Measurements from ENCODE around the gene SPATS2.
"Not testable (repeated sequence)": the region's sequence is repeated elsewhere in the genome, so short reads cannot be mapped to it uniquely, and the experiment has no call there.

SPATS2 gene

DNA sequence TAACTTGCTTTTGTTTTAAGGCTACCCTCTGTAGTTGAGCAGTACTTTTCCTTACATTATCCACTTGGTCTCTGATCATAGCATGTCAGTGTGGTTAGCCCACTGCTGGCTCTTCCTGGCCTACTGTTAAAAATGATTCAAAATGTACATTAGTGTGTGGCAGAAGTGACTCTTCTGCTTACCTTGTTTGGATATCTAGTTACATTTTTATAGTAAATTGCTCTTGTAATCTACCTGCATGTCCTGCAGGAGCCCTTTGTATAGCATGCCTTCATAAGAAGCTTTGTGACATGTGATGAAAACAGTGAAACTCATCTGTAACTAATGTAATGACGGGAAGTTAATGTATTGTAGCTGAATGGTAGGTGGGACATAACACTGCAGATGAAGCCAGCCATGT is 8.1 kb downstream of the SPATS2 start:
- no peaks in the 10 kb centered on the region for H3K36me3 ChIP-seq (ENCODE audit: control insufficient read depth in 2 of 2, insufficient read depth in 2 of 2, low read length in 2 of 2)
- H3K9ac ChIP-seq (ENCODE audit: low read length in 2 of 2): no peak overlapping the region
- H3K27me3 ChIP-seq (ENCODE audit: control insufficient read depth in 1 of 2, insufficient read depth in 2 of 2, low read length in 2 of 2): no peaks in the 10 kb centered on the region
- no peaks in the 10 kb centered on the region for H3K9me3 ChIP-seq (ENCODE audit: control insufficient read depth in 2 of 2, low read length in 2 of 2)
- H3K4me3 ChIP-seq (ENCODE audit: low read length in 2 of 2): no peak overlapping the region
- no peak overlapping the region for H3K27ac ChIP-seq (ENCODE audit: low read length)
- no peaks in the 10 kb centered on the region for H3K4me1 ChIP-seq (ENCODE audit: control insufficient read depth, insufficient read depth, low read length)

DNA sequence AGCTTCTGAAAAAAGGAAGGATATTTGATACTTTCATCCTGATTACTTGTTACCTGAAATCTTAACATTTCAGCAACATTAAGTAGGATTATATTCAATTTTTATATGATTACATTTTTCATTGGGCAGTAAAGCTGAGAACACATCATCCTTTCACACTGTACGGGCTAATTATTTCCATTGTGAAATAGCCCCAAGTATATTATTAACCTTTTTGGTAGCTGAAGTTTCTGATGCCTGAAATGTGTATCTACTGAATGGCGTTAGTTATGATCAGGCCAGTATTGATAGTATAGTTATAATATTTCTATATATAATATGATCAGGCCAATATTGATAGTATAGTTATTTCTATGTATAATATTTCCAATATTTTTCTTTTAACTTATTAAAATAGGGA is 10.1 kb downstream of the SPATS2 start:
- H3K9me3 ChIP-seq (ENCODE audit: control insufficient read depth in 2 of 2, low read length in 2 of 2): no peaks in the 10 kb centered on the region
- H3K27ac ChIP-seq (ENCODE audit: low read length): no peak overlapping the region

DNA sequence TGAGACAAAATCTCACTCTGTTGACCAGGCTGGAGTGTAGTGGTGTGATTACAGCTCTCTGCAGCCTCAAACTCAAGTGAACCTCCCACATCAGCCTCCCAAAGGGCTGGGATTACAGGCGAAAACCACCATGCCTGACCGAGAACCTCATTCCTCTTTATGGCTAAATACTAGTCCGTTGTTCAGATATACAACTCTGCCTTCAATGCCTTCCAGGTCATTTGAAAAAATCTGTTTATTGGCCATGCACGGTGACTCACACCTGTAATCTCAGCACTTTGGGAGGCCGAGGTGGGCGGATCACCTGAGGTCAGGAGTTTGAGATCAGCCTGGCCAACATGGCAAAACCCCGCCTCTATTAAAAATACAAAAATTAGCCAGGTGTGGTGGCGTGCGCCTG is 12.9 kb downstream of the SPATS2 start:
- H3K27me3 ChIP-seq (ENCODE audit: control insufficient read depth in 1 of 2, insufficient read depth in 2 of 2, low read length in 2 of 2); H3K4me3 ChIP-seq (ENCODE audit: low read length in 2 of 2); H3K27ac ChIP-seq (ENCODE audit: low read length); H3K4me1 ChIP-seq (ENCODE audit: control insufficient read depth, insufficient read depth, low read length); H3K36me3 ChIP-seq (ENCODE audit: control insufficient read depth in 2 of 2, insufficient read depth in 2 of 2, low read length in 2 of 2); H3K9ac ChIP-seq (ENCODE audit: low read length in 2 of 2); H3K9me3 ChIP-seq (ENCODE audit: control insufficient read depth in 2 of 2, low read length in 2 of 2): not testable (repeated sequence)

More for the DNA sequence above, 10.1 kb downstream of the SPATS2 start:
- Histone ChIP-seq H3K4me3 (ENCODE audit: low read length in 2 of 2) (no peak overlapping the region), H3K4me1 (ENCODE audit: control insufficient read depth, insufficient read depth, low read length) (no peaks in the 10 kb centered on the region), H3K36me3 (ENCODE audit: control insufficient read depth in 2 of 2, insufficient read depth in 2 of 2, low read length in 2 of 2) (no peaks in the 10 kb centered on the region), H3K9ac (ENCODE audit: low read length in 2 of 2) (no peak overlapping the region), H3K27me3 (ENCODE audit: control insufficient read depth in 1 of 2, insufficient read depth in 2 of 2, low read length in 2 of 2) (no peaks in the 10 kb centered on the region)

DNA sequence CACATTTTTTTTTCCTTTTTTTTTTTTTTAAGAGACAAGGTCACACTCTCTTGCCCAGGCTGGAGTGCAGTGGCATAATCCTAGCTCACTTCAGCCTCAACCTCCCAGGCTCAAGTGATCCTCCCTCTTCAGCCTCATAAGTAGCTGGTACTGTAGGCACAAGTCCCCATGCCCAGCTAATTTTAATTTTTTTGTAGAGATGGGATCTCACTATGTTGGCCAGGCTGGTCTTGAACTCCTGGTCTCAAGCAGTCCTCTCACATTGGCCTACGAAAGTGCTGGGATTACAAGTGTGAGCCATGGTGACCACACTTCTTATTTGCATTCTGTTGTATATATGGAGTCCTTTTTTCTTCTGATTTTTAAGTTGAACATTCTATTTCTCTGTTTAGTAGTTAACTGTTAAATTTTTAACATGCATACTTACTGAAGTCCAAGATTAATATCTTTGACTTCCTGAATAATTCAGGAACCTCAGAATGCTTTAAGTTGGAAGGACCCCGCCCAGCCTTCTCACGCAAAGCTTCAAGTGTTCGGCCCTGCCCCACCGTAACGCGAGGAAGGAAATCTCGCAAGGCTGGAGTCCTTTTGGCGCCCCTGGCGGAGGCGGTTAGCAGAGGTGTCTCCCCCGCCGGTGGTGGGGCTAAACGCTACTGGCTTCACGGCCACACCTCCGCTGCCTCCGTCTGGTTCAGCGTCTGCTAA is 21.6 kb downstream of the SPATS2 start:
- Histone ChIP-seq H3K4me3 (ENCODE audit: low read length in 2 of 2) (no peak overlapping the region), H3K36me3 (ENCODE audit: control insufficient read depth in 2 of 2, insufficient read depth in 2 of 2, low read length in 2 of 2) (no peaks in the 10 kb centered on the region), H3K9me3 (ENCODE audit: control insufficient read depth in 2 of 2, low read length in 2 of 2) (no peaks in the 10 kb centered on the region)

DNA sequence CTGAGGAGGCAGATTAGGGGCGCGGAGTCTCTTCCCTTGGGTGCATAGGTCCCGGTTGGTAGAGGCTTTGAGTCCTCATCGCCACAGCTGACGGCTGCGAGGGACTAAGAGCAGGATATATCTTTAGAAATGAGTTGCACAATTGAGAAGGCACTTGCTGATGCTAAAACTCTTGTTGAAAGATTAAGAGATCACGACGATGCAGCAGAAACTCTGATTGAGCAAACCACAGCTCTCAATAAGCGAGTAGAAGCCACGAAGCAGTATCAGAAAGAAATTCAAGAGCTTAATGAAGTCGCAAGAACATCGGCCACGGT is 22.1 kb downstream of the SPATS2 start:
- Histone ChIP-seq H3K27ac (ENCODE audit: low read length) (no peak overlapping the region), H3K4me3 (ENCODE audit: low read length in 2 of 2) (no peak overlapping the region), H3K36me3 (ENCODE audit: control insufficient read depth in 2 of 2, insufficient read depth in 2 of 2, low read length in 2 of 2) (no peaks in the 10 kb centered on the region), H3K4me1 (ENCODE audit: control insufficient read depth, insufficient read depth, low read length) (no peaks in the 10 kb centered on the region), H3K27me3 (ENCODE audit: control insufficient read depth in 1 of 2, insufficient read depth in 2 of 2, low read length in 2 of 2) (no peaks in the 10 kb centered on the region), H3K9me3 (ENCODE audit: control insufficient read depth in 2 of 2, low read length in 2 of 2) (no peaks in the 10 kb centered on the region), H3K9ac (ENCODE audit: low read length in 2 of 2) (no peak overlapping the region)

More for the DNA sequence above, 21.6 kb downstream of the SPATS2 start:
- no peak overlapping the region for H3K9ac ChIP-seq (ENCODE audit: low read length in 2 of 2)
- H3K27ac ChIP-seq (ENCODE audit: low read length): no peak overlapping the region
- H3K4me1 ChIP-seq (ENCODE audit: control insufficient read depth, insufficient read depth, low read length): no peaks in the 10 kb centered on the region
- H3K27me3 ChIP-seq (ENCODE audit: control insufficient read depth in 1 of 2, insufficient read depth in 2 of 2, low read length in 2 of 2): no peaks in the 10 kb centered on the region

DNA sequence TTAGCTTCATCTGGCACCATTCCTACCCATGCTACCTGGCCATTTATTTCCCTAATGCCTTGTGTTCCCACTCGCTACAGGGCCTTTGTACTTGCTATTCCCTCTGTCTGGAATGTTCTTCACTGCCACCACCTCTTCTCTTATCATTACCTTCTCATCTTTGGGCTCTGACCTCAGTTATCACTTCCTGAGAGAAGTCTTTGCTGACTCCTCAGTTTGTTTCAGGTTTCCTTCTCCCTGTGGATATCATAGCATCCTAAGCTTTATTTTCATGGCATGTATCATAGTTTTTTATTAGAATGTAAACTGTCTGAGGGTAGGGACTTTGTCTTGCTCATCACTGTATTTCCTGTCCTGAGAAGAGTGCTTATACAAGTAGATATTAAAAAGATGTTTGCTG is 29.7 kb downstream of the SPATS2 start:
- Histone ChIP-seq H3K36me3 (ENCODE audit: control insufficient read depth in 2 of 2, insufficient read depth in 2 of 2, low read length in 2 of 2) (no peaks in the 10 kb centered on the region), H3K27ac (ENCODE audit: low read length) (no peak overlapping the region), H3K4me1 (ENCODE audit: control insufficient read depth, insufficient read depth, low read length) (no peaks in the 10 kb centered on the region), H3K9me3 (ENCODE audit: control insufficient read depth in 2 of 2, low read length in 2 of 2) (no peaks in the 10 kb centered on the region), H3K9ac (ENCODE audit: low read length in 2 of 2) (no peak overlapping the region), H3K4me3 (ENCODE audit: low read length in 2 of 2) (no peak overlapping the region), H3K27me3 (ENCODE audit: control insufficient read depth in 1 of 2, insufficient read depth in 2 of 2, low read length in 2 of 2) (no peaks in the 10 kb centered on the region)

DNA sequence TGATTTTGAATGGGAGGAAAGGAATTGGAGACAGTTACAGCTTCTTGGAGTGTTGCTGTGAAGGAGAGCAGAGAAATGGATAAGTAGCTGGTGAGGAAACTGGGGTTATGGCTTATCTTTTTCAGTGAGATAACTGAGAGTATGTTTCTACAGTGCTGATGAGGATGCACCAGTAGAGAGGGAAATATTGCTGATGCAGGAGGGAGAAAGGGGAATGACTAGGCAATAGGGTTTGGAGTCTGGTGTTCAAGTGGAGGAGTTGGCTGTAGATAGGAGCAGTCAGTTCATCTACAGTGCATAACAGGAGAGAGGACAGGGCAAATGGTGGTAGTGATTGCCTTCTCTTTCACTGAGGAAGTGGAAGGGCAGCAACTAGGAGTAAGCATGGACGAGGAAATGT is 33.0 kb downstream of the SPATS2 start:
- H3K9ac ChIP-seq (ENCODE audit: low read length in 2 of 2): no peak overlapping the region
- H3K27me3 ChIP-seq (ENCODE audit: control insufficient read depth in 1 of 2, insufficient read depth in 2 of 2, low read length in 2 of 2): no peaks in the 10 kb centered on the region
- no peaks in the 10 kb centered on the region for H3K4me1 ChIP-seq (ENCODE audit: control insufficient read depth, insufficient read depth, low read length)
- H3K27ac ChIP-seq (ENCODE audit: low read length): no peak overlapping the region
- no peaks in the 10 kb centered on the region for H3K36me3 ChIP-seq (ENCODE audit: control insufficient read depth in 2 of 2, insufficient read depth in 2 of 2, low read length in 2 of 2)
- no peaks in the 10 kb centered on the region for H3K9me3 ChIP-seq (ENCODE audit: control insufficient read depth in 2 of 2, low read length in 2 of 2)
- no peak overlapping the region for H3K4me3 ChIP-seq (ENCODE audit: low read length in 2 of 2)

DNA sequence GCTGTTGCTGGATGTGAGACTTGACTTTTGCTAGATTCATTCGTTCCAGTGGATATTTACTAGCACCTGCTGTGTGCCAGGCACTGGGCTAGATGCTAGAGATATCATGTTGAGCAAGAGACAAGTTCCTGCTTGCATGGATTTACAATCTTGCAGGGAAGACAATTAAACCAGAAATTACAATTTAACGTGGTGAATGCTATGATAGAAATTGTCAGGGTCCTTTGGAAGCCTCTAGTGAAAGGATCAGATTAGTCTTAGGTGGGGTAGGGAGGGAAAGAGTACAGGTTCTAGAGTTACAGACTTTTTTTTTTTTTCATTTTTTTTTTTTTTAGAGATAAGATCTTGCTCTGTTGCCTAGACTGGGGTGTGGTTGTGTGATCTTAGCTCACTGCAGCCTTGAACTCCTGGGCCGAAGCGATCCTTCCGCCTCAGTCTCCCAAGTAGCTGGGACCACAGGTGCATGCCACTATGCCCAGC is 36.7 kb downstream of the SPATS2 start:
- no peaks in the 10 kb centered on the region for H3K36me3 ChIP-seq (ENCODE audit: control insufficient read depth in 2 of 2, insufficient read depth in 2 of 2, low read length in 2 of 2)
- H3K9ac ChIP-seq (ENCODE audit: low read length in 2 of 2): no peak overlapping the region
- H3K27ac ChIP-seq (ENCODE audit: low read length): no peak overlapping the region
- H3K9me3 ChIP-seq (ENCODE audit: control insufficient read depth in 2 of 2, low read length in 2 of 2): no peaks in the 10 kb centered on the region
- no peaks in the 10 kb centered on the region for H3K27me3 ChIP-seq (ENCODE audit: control insufficient read depth in 1 of 2, insufficient read depth in 2 of 2, low read length in 2 of 2)
- no peaks in the 10 kb centered on the region for H3K4me1 ChIP-seq (ENCODE audit: control insufficient read depth, insufficient read depth, low read length)
- no peak overlapping the region for H3K4me3 ChIP-seq (ENCODE audit: low read length in 2 of 2)

DNA sequence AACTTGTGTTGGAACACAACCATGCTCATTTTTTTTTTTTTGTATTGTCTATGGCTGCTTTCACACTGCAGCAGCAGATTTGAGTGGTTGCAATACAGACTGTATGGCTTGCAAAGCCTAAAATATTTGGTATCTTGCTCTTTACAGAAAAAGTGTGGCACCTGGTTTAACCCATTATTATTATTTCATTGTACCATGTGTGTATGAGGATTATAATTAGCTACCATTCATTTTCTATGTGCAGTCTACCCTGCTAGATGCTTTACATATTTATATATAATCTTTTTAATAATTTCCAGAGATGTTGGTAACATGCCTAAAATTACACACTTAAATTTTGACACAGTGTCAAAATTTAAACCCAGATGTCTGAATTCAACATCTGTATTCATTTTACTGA is 37.7 kb downstream of the SPATS2 start:
- Histone ChIP-seq H3K36me3 (ENCODE audit: control insufficient read depth in 2 of 2, insufficient read depth in 2 of 2, low read length in 2 of 2) (no peaks in the 10 kb centered on the region), H3K27me3 (ENCODE audit: control insufficient read depth in 1 of 2, insufficient read depth in 2 of 2, low read length in 2 of 2) (no peaks in the 10 kb centered on the region), H3K27ac (ENCODE audit: low read length) (no peak overlapping the region), H3K4me1 (ENCODE audit: control insufficient read depth, insufficient read depth, low read length) (no peaks in the 10 kb centered on the region), H3K4me3 (ENCODE audit: low read length in 2 of 2) (no peak overlapping the region), H3K9me3 (ENCODE audit: control insufficient read depth in 2 of 2, low read length in 2 of 2) (no peaks in the 10 kb centered on the region), H3K9ac (ENCODE audit: low read length in 2 of 2) (no peak overlapping the region)

DNA sequence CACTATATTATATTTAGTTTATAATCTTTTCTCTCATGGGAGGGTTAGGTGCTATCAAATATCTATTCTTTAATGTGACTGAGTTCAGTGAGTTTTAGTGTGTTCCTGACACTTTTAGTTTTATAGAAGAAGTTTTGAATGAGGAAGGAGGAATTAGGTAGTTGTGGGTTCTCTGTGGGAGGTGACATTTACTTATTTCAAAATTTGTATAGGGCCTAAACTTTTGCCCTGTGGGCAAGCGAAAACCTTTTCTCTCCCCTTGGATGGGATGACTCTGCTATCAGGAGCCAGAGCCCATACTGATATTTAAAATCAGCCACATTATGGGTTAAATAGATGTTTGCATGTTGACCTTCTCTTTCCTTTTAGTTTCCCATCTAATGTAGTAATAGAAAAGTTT is 43.6 kb downstream of the SPATS2 start:
- Histone ChIP-seq H3K9me3 (ENCODE audit: control insufficient read depth in 2 of 2, low read length in 2 of 2) (no peaks in the 10 kb centered on the region), H3K4me3 (ENCODE audit: low read length in 2 of 2) (no peak overlapping the region), H3K4me1 (ENCODE audit: control insufficient read depth, insufficient read depth, low read length) (no peaks in the 10 kb centered on the region), H3K36me3 (ENCODE audit: control insufficient read depth in 2 of 2, insufficient read depth in 2 of 2, low read length in 2 of 2) (no peaks in the 10 kb centered on the region), H3K9ac (ENCODE audit: low read length in 2 of 2) (no peak overlapping the region), H3K27ac (ENCODE audit: low read length) (no peak overlapping the region), H3K27me3 (ENCODE audit: control insufficient read depth in 1 of 2, insufficient read depth in 2 of 2, low read length in 2 of 2) (no peaks in the 10 kb centered on the region)

DNA sequence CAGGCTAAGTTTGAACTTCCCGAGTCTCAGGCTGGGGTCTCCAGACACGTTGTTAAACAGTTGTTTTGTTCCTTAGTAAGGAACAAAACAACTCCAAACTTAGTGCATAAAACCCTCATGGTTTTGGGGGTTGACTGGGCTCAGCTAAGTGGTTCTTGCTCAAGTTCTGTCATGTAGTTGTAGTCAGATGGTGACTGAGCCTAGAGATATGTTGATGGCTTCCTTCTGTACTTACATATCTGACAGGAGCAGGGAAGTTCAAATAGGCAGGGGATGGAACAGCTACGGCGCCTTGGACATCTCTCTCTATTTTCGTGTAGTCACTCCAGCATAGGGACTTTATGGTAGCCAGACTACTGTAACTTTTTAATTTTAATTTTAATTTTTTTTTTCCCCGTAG is 45.7 kb downstream of the SPATS2 start:
- H3K27ac ChIP-seq (ENCODE audit: low read length): no peak overlapping the region
- no peaks in the 10 kb centered on the region for H3K4me1 ChIP-seq (ENCODE audit: control insufficient read depth, insufficient read depth, low read length)
- H3K9ac ChIP-seq (ENCODE audit: low read length in 2 of 2): no peak overlapping the region

More for the DNA sequence above, 45.7 kb downstream of the SPATS2 start:
- Histone ChIP-seq H3K36me3 (ENCODE audit: control insufficient read depth in 2 of 2, insufficient read depth in 2 of 2, low read length in 2 of 2) (no peaks in the 10 kb centered on the region), H3K4me3 (ENCODE audit: low read length in 2 of 2) (no peak overlapping the region), H3K9me3 (ENCODE audit: control insufficient read depth in 2 of 2, low read length in 2 of 2) (no peaks in the 10 kb centered on the region), H3K27me3 (ENCODE audit: control insufficient read depth in 1 of 2, insufficient read depth in 2 of 2, low read length in 2 of 2) (no peaks in the 10 kb centered on the region)
